Esophagus mucosa (tissue), 1 donor: ENCODE data around the gene PPP1R9A. TPM values are rescaled to one million over a fixed set of nuclear protein-coding genes. Genes with fewer than 3 reads are reported as not detected.

Source experiments
- ATAC-seq: fragments of 200-7000 bp; cut with Tn5 transposase; one replicate; pipeline ENCODE4 v1.9.1; 2020
- total RNA-seq: library from RNA; stranded (reverse); gene quantifications from one replicate; pipeline ENCODE4 v1.2.4, GENCODE V29; 2023
- donor health status: DM: yes; HTN: yes; CAD: no.

PPP1R9A gene
- total RNA-seq, result 0.36 TPM

DNA sequence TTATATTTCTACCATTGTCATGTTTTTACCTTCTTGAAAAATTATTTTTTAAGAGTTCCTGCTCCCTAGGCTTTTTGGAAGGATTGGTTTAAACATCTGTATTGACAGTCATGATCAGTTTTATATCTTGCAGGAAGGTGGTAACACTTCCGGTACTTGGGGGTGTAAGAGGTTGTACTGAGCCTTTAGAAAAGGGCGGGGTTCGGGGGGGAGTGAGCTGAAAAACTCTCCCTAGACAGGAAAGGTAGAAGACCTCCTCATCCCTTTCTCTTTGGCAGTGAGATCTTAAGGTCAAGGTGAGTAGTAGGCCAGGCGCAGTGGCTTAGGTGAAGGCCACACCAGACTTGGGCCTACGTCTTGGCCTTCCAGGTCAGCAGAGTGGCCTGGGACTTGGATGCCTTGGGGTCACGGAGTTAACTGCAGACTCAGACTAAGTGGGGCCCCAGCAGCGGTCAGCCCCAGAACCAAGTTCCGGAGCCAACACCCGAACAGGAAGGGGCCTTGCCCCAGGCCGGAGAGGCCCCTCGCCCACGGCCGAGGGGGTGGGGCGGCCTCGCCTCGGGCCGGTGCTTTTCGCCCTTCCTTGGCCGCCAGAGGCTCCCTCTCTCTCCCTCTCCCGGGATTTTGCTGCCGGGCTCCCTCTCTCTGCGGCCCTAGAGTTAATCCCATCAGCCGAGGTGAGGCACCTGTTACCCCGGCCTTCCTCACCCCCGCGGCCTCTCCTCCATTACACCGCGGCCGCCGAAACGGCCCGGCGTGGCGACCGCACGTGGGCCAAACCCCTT, at the start of gene PPP1R9A:
Gene PPP1R9A, plus strand, starts transcription at position 569 of the 785 bp plus-strand sequence. CDS start 2,520 bp downstream, outside the sequence.
- ATAC-seq, result peak; percentile 17

DNA sequence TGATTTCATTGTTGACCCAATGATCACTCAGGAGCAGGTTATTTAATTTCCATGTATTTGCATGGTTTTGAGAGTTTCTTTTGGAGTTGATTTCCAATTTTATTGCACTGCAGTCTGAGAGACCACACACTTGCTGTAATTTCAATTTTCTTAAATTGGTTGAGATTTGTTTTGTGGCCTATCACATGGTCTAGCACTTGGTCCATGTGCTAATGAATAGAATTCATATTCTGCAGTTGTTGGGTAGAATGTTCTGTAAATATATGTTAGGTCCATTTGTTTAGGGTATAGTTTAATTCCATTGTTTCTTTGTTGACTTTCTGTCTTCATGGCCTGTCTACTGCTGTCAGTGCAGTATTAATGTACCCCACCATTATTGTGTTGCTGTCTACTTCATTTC, 36.3 kb upstream of the PPP1R9A start:
- no peak for ATAC-seq

DNA sequence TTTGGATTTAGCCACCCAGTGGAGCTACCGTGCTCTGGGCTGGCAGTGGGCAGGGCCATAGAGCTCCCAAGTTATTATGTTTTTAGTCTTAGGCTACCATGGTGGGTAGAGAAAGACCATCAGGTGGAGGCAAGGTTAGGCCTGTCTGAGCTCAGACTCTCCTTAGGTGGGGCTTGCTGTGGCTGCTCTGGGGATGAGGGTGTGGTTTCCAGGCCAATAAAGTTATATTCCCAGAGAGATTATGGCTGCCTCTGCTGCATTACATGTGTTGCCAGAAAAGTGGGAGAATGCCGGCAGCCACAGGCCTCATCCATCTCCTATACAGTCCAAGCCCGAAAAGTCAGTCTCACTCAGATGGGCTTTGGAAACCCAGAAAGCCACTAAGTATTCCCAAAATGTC, 34.2 kb upstream of the PPP1R9A start:
- no peak for ATAC-seq

- ATAC-seq, result no peak
These were observed 33.2 kb upstream of the PPP1R9A start for GRCh38 chr7:94874036-94874785.

DNA sequence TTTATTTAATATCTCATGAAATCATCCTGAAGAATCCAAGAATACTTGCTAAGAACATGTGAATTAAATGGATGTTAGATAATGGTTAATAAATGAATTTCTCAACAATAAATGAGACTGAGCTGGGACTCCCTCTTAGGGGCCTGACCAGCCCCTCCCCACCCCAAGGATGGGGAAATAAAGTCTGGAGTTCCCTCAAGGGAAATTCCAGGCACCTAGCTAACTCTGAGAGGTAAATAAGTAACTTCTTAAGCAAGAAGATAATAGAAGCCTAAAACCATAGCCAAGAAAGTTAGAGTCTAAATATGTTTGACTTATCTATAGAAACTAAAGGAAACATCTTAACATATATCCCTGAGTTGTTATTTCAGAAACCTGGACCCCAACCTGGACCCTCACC, 32.2 kb upstream of the PPP1R9A start:
- no peak for ATAC-seq

GRCh38 chr7:94877731-94878670, 29.4 kb upstream of the PPP1R9A start:
- no peak for ATAC-seq

DNA sequence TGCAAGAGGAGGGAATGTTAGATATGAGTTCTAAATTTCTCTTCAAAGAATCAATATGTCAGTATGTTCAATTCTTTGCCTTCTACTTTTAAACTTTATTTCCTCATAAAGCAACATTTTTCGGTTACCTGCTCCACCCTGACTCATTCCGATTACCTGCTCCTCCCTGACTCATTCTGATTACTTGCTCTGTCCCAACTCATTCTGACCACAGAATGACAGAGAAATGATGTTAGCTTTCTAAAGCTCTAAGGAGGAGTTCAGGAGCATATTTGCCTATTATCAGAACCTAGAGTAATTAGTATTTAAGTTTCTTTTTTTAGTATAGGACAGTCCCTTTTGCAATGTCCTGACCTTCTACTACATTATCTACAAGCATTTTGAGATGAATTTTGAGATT, 24.5 kb upstream of the PPP1R9A start:
- ATAC-seq, result no peak

DNA sequence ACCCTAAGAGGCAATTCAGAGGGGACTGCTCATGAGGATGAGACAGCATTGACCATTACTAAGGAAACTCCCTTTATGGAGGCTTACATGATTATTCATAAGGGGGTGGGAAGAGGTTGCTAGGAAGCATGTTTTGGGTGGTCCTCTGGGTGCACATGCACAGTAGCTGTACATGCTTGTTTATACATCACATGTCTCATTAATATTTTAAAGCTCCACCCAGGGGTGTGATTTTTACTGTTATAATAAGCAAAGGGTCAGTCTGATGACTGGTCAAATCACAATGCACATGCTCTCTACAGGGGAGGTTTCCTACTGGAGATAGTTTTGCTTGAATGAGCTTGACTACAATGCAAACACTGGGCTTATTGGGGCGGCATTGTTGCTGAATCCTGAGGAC, 23.8 kb upstream of the PPP1R9A start:
- ATAC-seq, result no peak

DNA sequence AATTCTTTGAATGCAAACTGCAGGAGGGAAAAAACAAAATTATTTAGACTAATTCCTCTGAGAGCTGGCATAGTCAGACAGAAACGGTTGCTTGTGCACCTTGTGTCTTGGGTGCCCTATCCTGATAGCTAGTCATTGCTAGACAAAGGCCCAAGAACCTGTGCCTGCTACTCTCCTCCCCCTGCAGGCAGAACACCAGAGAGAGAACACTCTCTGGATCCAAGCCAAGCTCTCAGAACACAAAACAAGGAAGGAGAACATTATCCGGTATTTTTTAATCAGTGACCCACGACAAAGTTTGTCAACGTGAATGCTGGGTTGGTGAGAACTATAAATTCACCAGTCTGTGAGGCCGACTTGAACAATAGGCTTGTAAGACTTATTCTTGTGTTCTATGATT, 18.8 kb upstream of the PPP1R9A start:
- peak; percentile 59 for ATAC-seq

- ATAC-seq, result no peak
These were observed 18.3 kb upstream of the PPP1R9A start for GRCh38 chr7:94888995-94889523.

DNA sequence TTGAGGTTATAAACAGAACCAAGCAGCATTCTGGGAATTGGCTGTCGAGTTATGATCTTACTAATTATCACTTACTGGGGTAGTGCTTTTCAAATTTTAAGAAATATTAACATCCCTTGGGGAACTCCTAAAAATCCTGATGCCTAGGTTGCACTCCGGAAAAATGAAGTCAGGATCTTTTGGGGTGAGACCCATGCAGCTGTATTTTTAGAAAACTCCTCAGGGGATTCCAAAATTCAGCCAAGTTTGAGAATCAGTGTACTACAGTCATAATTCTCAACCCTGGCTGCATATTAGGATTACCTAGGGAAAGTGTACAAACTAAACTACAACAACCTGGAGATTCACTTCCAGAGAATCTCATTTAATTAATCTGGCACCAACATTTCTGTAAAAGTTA, 17.2 kb upstream of the PPP1R9A start:
- no peak for ATAC-seq

GRCh38 chr7:94893661-94894060, 13.7 kb upstream of the PPP1R9A start:
- no peak for ATAC-seq

DNA sequence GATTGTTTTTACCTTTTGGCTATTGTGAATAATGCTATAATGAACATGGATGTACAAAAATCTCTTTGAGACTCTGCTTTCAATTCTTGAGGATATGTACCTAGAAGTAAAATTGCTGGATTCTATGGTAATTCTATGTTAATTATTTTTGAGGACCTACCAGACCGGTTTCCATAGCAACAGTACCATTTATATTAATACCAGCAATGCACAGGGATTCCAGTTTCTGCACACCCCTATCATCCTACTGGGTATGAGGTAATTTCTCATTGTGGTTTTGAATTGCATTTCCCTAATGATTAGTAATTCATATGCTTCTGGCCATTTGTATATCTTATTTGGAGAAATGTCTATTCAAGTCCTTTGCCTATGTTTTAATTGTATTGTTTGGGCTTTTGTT, 9.9 kb upstream of the PPP1R9A start:
- no peak for ATAC-seq

- no peak for ATAC-seq
These were observed 9.1 kb upstream of the PPP1R9A start for GRCh38 chr7:94898340-94898739.

- ATAC-seq, result no peak
These were observed 5.4 kb upstream of the PPP1R9A start for GRCh38 chr7:94901981-94902380.

- ATAC-seq, result no peak
These were observed 3.4 kb upstream of the PPP1R9A start for GRCh38 chr7:94903971-94904370.

GRCh38 chr7:94904982-94905381, 2.4 kb upstream of the PPP1R9A start:
- peak; percentile 56 for ATAC-seq

- ATAC-seq, result no peak
These were observed 1.1 kb upstream of the PPP1R9A start for GRCh38 chr7:94906065-94906851.

GRCh38 chr7:94907811-94908322, 473 bp downstream of the PPP1R9A start:
- ATAC-seq, result peak; percentile 32

DNA sequence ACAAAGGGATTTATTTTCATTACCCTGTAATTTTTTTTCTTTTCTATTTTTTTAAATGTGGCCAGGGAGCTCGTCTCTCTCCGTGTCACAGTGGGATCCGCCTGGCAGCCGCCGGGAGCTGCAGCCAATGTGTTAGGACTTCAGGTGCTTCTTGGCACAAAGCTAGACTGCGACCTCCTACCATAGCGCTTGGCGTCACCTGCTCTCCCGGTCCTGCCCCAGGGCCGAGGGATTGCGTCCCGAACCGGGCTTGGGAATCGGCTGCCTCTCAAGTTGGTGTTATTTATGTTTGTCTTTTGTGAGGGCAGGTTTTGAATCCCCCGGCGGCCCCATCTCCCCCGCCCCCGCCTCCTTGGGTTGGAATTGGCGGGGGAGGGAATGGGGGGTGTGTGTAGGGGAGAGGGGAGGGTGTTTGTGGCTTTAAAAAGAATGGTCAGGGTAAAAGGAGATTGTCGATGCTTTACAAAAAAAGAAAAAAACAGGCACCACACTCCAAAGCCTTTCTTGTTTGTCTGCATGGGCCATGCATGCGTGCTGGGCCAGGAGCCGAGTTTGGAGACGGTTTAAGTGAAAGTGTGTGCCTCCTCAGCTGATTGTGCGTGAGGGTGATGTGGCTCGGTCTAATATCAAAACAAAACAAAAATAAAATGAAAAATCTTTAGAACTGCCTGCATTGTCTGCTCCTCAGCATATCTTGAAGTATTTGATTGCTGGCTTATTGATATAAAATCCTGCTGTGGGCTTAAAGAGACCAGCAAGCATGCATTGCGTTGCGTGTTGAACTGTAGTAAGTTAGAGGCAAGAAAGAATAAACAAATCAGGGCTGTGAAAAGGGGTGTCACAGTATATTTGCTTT, 1.2 kb downstream of the PPP1R9A start:
- ATAC-seq, result no peak

DNA sequence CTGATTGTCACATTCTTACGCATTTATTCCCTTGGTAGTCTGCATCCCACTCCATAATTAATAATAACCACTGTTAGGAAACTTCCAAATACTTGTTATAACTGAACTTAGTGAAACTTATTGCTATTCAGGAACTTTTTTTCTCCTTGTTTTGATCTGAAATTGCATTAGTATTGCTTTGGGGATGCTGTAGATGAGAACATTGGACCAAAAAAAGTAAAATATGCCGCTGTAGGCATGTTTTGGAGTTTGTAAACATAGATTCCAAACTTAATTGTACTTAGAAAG, 1.7 kb downstream of the PPP1R9A start:
- ATAC-seq, result no peak
